AG10803 (cell line): Measurements from ENCODE around the gene CLTB.

Experiments used
- DNase-seq: peaks from one replicate; pipeline ENCODE4 v3.0.0; 2010; ENCODE audit warnings: low read depth
- H3K4me3 ChIP-seq: 2 replicates; pipeline ENCODE4 v1.5.1; 2011; ENCODE audit warnings: mild to moderate bottlenecking, low read length, control low read depth
- TF ChIP-seq, protein P1 (sequence below): conservative IDR thresholded peaks from 2 replicates; pipeline ENCODE4 v1.5.1; 2011; ENCODE audit warnings: mild to moderate bottlenecking, low read length, control low read depth, inconsistent platforms

CLTB gene, protein sequence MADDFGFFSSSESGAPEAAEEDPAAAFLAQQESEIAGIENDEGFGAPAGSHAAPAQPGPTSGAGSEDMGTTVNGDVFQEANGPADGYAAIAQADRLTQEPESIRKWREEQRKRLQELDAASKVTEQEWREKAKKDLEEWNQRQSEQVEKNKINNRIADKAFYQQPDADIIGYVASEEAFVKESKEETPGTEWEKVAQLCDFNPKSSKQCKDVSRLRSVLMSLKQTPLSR

DNA sequence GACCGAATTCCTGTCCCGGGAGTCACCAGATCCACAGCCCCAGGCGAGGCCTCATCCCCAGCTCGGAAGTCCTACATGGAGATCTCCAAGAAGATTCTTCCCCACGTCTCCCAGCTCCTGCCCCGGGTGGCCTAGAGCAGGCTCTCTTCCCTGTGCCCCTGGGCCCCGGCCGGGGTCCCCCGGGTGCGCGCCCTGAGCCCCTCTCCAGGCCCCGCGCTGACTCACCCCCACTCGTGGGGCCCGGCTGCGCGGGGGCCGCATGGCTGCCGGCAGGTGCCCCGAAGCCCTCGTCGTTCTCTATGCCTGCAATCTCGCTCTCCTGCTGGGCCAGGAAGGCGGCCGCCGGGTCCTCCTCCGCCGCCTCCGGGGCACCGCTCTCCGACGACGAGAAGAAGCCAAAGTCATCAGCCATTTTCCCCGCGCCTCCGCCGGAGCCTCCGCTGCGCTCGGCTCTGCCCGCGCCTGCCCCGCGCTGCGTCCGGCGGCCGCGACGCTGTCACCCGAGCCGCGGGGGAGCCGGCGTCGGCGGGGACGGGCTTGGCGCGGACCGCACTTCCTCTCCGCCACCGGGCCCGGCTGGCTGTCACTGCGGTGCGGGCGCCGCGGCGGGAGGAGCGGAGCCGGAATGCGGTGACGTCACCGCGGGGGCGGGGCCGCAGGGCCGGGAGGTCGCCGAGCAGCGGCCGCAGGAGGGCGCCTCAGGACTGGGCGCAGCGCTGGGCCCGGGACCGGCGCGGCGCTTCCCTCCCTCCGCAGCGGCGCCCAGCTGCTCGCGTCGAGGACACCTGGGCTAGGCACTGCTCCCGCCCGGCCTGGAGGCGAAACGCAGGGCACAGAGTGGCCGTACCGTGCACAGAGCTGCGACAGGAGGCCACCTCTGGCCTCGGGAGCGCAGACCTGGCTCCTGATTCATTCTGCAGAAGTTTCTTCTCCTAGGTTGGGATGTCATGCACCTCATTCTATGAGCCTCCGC lies at the start of gene CLTB:
Gene CLTB (minus strand): TSS at position 588 of the 973 bp plus-strand sequence. CDS start 176 bp downstream, at position 412.
- DNase-seq, result peak; percentile 79
- TF ChIP-seq, protein P1, sequence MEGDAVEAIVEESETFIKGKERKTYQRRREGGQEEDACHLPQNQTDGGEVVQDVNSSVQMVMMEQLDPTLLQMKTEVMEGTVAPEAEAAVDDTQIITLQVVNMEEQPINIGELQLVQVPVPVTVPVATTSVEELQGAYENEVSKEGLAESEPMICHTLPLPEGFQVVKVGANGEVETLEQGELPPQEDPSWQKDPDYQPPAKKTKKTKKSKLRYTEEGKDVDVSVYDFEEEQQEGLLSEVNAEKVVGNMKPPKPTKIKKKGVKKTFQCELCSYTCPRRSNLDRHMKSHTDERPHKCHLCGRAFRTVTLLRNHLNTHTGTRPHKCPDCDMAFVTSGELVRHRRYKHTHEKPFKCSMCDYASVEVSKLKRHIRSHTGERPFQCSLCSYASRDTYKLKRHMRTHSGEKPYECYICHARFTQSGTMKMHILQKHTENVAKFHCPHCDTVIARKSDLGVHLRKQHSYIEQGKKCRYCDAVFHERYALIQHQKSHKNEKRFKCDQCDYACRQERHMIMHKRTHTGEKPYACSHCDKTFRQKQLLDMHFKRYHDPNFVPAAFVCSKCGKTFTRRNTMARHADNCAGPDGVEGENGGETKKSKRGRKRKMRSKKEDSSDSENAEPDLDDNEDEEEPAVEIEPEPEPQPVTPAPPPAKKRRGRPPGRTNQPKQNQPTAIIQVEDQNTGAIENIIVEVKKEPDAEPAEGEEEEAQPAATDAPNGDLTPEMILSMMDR, result peak; percentile 21; the same call in 1 of the 2 replicates
- H3K4me3 ChIP-seq, result peak within 1 kb of the TSS; percentile 82

DNA sequence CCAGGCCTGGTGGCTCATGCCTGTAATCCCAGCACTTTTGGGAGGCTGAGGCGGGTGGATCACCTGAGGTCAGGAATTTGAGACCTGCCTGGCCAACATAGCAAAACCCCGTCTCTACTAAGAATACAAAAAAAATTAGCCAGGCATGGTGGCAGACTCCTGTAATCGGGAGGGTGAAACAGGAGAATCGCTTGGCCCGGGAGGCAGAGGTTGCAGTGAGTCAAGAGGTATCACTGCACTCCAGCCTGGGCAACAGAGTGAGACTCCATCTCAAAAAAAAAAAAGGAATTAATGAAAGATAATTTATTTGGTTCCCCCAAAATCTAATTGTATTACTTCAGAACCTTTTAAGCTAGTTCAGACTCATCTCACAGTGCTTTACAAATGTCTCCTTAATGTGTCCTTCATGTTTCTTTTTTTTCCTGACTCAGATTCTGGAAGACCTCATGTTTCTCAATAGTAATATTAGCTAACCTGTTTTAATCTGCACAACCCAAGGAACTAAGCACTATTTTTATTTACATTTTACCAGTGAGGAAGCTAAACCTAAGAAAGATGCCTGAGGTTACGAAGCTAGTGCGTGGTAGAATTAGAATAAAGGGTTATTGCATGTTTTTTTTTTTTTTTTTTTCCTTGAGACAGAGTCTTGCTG lies 46.9 kb upstream of the CLTB start:
- TF ChIP-seq, protein P1, result no peak
- DNase-seq, result no peak
- H3K4me3 ChIP-seq, result no peak overlapping the region

DNA sequence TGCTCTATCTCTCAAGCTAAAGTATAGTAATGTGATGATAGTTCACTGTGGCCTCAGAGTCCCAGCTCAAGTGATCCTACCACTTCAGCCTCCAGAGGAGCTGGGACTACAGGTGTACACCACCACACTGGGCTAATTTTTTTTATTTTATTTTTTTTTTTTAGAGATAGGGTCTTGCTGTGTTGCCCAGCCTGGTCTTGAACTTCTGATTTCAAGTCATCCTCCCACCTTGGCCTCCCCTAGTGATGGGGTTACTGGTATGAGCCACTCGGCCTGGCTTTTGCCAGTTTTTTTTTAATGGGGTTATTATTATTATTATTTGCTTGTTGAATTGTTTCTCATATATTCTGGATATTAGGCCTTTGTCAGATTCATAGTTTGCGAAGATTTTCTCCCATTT lies 45.0 kb upstream of the CLTB start:
- TF ChIP-seq, protein P1, result no peak
- no peak overlapping the region for H3K4me3 ChIP-seq
- DNase-seq, result no peak

DNA sequence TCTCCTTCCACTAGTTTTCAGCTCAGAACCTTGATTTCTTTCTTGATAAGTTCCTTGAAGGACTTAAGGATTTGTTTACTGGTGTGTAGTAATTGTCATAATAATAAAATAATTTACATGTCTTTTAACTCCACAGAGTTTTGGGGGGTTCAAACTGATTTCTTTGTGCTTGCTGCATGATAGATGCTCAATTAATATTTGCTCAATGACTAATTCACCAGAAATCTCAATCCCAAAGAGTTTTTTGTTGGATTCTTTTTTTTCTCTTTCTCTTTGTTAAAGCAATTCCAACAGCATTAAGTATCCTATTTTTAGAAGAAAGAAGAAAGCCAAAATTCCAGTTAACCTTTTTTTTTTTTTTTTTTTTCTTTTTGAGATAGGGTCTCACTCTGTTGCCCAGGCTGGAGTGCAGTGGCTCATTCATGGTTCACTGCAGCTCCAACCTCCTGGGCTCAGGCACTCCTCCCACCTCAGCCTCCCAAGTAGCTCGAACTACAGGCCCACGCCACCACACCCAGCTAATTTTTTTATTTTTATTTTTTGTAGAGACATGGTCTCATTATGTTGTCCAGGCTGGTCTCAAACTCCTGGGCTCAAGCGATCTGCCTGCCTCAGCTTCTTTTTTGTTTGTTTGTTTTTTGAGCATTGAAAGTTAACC lies 42.7 kb upstream of the CLTB start:
- no peak for DNase-seq

DNA sequence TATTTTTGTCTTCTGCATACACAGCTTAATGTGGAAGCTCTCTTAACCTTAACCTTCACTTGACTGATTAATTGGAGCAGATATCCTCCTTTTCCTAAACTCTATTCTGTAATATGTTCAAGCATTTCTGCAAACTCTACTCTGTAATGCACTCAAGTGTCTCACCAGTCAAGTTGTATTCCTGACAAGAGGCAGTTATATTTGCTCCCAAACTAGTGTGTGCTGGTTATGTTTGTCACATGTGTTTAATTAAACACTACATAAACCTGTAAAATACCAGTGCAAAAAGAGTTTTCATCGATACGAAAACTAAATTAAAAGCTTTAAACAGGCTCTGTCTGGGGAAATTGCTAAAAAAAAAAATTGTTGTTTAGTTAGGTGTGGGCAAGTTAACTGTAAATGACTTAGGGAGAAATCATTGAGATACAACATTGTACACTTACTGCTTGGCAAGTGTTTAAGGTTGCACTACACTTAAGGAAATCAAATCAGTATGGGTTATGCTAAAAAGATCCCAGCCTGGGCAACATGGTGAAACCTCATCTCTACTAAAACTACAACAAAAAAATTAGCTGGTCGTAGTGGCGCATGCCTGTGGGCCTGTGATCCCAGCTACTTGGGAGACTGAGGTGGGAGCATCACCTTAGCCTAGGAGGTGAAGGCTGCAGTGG lies 38.5 kb upstream of the CLTB start:
- no peak for DNase-seq
- no peak overlapping the region for H3K4me3 ChIP-seq
- TF ChIP-seq, protein P1, result no peak

More for the DNA sequence above, 42.7 kb upstream of the CLTB start:
- no peak overlapping the region for H3K4me3 ChIP-seq
- TF ChIP-seq, protein P1, result no peak

DNA sequence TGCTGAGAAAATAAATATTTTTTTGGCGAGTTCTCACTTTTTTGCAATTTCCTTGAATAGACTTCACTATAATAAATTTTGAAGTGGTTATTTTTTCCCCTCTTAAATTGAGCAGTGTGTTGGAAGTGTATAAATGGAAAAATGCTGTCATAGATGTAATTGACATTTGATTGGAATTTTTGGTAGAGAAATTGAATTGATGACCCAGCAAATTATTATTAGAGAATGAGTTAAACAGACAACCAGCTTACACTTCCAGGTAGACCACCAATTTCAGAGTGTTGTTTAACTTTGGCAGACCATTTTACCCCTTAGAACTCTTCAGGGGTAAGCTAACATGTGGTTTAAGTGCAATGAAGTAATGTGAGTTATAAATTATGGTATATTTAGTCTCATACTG lies 33.7 kb upstream of the CLTB start:
- peak overlapping the region; percentile 26; the same call in 1 of the 2 replicates for H3K4me3 ChIP-seq
- no peak for DNase-seq

More for the DNA sequence above, 33.7 kb upstream of the CLTB start:
- TF ChIP-seq, protein P1, result no peak
